Natural killer cell (primary cell): ENCODE data around the gene NANS. TPM values are rescaled to one million over a fixed set of nuclear protein-coding genes. Genes with fewer than 3 reads are reported as not detected.
A peak's percentile ranks its signal among the peaks of the same experiment; 100 is the strongest.

Experiments
- ATAC-seq, 3 donors: fragments of 150-1000 bp in 2 of 3; fragments of 200-7000 bp in 1 of 3; cut with Tn5 transposase; 1 replicate in 1 of 3; 2 replicates in 2 of 3; pipeline ENCODE4 v1.10.0; 2021; ENCODE audit warnings: mild to moderate bottlenecking in 2 of 3, moderate library complexity in 2 of 3
- DNase-seq, 2 donors: peaks; one replicate each; pipeline versions ENCODE4 v3.0.0 to v3.0.0-alpha.2; 2013 to 2021; ENCODE audit warnings: mixed read lengths in 1 of 2
- H3K27ac ChIP-seq: one replicate; pipeline ENCODE4 v1.5.1; 2013; ENCODE audit warnings: mild to moderate bottlenecking, low read length
- H3K27me3 ChIP-seq: one replicate; pipeline ENCODE4 v1.6.1; 2013; ENCODE audit warnings: low read length; ENCODE audit not compliant: control insufficient read depth, insufficient read depth
- H3K36me3 ChIP-seq: one replicate; pipeline ENCODE4 v1.6.1; 2013; ENCODE audit warnings: low read length; ENCODE audit not compliant: control insufficient read depth, insufficient read depth
- H3K4me1 ChIP-seq: one replicate; pipeline ENCODE4 v1.6.1; 2013; ENCODE audit warnings: low read length; ENCODE audit not compliant: control insufficient read depth, insufficient read depth
- H3K4me3 ChIP-seq: one replicate; pipeline ENCODE4 v1.5.1; 2013; ENCODE audit warnings: low read length
- H3K9me3 ChIP-seq: one replicate; pipeline ENCODE4 v1.6.1; 2013; ENCODE audit warnings: low read length; ENCODE audit not compliant: control insufficient read depth, insufficient read depth
- H3K27ac Mint-ChIP-seq, 2 donors: one replicate each; pipeline ENCODE4 v1.8.0; 2022; ENCODE audit warnings: mild to moderate bottlenecking in 2 of 2, mixed read lengths in 2 of 2, moderate library complexity in 1 of 2
- H3K27me3 Mint-ChIP-seq, 2 donors: one replicate each; pipeline ENCODE4 v1.8.0; 2022; ENCODE audit warnings: low read depth in 2 of 2, mixed read lengths in 2 of 2
- H3K36me3 Mint-ChIP-seq: one replicate; pipeline ENCODE4 v1.8.0; 2022; ENCODE audit warnings: mixed read lengths
- H3K4me1 Mint-ChIP-seq, 2 donors: one replicate each; pipeline ENCODE4 v1.8.0; 2022; ENCODE audit warnings: mixed read lengths in 2 of 2
- H3K4me3 Mint-ChIP-seq: one replicate; pipeline ENCODE4 v1.8.0; 2022; ENCODE audit warnings: mild to moderate bottlenecking, moderate library complexity, mixed read lengths
- H3K9me3 Mint-ChIP-seq, 2 donors: one replicate each; pipeline ENCODE4 v1.8.0; 2022; ENCODE audit warnings: mixed read lengths in 2 of 2
- WGBS: methylation state at CpG from one replicate; pipeline ENCODE4 v1.1.7; 2013; ENCODE audit warnings: missing lambda C conversion rate; ENCODE audit not compliant: insufficient coverage; 5-methylcytosine and 5-hydroxymethylcytosine counted together
- intact Hi-C: fragments of 100-400 bp; cut with micrococcal nuclease; formaldehyde crosslinking; loops from one replicate; pipeline ENCODE4 v1.14.2; 2022
- total RNA-seq, 4 donors: library from RNA; stranded (reverse); fragments of 120-200 nt in 1 of 4; gene quantifications; one replicate each; pipeline versions ENCODE4 v1.2.3 to v1.2.4, GENCODE V29; 2013 to 2022
- TF ChIP-seq, protein P1 (sequence below): fragments of 200-600 bp; IDR thresholded peaks from one replicate; pipeline ENCODE4 v1.8.0; 2022; ENCODE audit warnings: antibody characterized with exemption

NANS gene
- total RNA-seq, 3 donors from 2014 or later (not counting 1 experiment from before 2014, with no cell fraction given) = 30.7 to 36.8 (median 34.1) TPM

DNA sequence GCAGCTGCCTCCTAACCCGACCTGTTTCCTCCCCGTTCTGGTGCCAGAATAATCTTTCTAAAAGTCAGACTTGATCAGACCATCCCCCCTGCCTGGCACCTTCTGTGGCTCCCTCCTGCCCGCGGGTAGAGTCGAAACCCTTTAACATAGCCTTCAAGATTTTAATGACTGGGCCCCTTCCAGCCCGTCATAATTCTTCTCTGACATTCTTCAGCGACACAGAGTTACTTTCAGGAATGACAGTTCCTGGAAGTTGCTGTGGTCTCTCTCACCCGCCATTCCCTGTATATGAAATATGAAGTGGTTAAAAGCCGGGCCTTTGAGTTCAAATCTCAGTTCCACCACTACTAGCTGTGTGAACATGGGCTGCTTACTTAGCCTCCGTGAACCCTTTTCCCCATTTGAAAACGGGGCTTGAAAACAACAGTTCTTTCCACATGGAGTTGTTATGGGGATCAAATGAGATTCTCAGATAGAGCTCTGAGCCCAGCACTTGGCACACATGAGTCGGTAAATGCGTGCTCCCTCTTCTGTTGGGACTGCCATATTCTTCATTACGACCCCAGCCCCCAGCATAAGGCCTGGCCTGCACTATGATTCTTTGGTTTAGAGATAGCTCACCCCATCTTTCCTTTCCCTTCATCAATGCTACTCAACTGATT, 737 bp downstream of the NANS start:
- H3K4me1 Mint-ChIP-seq = peaks cover 14 to 18% of the 10 kb centered on the region in 2 donors
- Histone ChIP-seq H3K27me3 (no peaks in the 10 kb centered on the region), H3K36me3 (peaks cover 5% of the 10 kb centered on the region), H3K9me3 (no peaks in the 10 kb centered on the region), H3K27ac (peak overlapping the region; percentile 79), H3K4me3 (peak overlapping the region; percentile 60), H3K4me1 (peaks cover 15% of the 10 kb centered on the region)
- DNase-seq = peak in 1 of 2 donors; percentile 31
- no peaks in the 10 kb centered on the region for H3K36me3 Mint-ChIP-seq
- peak overlapping the region; percentile 98 for H3K4me3 Mint-ChIP-seq
- TF ChIP-seq, protein P1, sequence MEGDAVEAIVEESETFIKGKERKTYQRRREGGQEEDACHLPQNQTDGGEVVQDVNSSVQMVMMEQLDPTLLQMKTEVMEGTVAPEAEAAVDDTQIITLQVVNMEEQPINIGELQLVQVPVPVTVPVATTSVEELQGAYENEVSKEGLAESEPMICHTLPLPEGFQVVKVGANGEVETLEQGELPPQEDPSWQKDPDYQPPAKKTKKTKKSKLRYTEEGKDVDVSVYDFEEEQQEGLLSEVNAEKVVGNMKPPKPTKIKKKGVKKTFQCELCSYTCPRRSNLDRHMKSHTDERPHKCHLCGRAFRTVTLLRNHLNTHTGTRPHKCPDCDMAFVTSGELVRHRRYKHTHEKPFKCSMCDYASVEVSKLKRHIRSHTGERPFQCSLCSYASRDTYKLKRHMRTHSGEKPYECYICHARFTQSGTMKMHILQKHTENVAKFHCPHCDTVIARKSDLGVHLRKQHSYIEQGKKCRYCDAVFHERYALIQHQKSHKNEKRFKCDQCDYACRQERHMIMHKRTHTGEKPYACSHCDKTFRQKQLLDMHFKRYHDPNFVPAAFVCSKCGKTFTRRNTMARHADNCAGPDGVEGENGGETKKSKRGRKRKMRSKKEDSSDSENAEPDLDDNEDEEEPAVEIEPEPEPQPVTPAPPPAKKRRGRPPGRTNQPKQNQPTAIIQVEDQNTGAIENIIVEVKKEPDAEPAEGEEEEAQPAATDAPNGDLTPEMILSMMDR = no peak
- intact Hi-C loops = loop anchor here (2.0 kb wide), 1 partner anchor 134 kb away; the partner anchor contains the start of gene TRMO
- H3K27ac Mint-ChIP-seq = peak overlapping the region; percentile 93 to 95
- H3K9me3 Mint-ChIP-seq = no peaks in the 10 kb centered on the region
- WGBS = 9% methylated on average over 12 of the region's 14 CpGs
- H3K27me3 Mint-ChIP-seq = no peaks in the 10 kb centered on the region
- no peak for ATAC-seq

DNA sequence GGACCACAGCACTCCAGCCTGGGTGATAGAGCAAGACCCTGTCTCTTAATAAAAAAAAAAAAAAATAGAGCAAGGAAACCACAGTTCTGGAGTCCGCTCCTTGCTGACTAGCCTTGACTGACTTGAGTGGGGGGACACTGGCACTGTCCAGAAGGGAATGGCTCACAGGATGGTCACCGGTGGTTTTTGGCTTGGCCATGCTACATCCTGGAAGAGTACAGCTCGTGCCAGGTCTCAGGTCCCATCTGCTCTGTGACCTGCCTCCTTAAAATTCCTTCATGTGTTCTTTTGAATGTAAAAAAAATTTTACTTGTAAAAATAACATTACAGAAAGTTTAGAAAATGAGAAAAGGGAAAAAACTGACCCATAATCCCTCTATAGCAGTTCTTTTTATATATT, 5.6 kb downstream of the NANS start:
- Mint-ChIP-seq H3K9me3 (no peaks in the 10 kb centered on the region), H3K4me1 (peaks cover 4 to 5% of the 10 kb centered on the region in 2 donors), H3K36me3 (no peaks in the 10 kb centered on the region), H3K4me3 (no peak overlapping the region), H3K27me3 (no peaks in the 10 kb centered on the region), H3K27ac (no peak overlapping the region)
- ATAC-seq (no peak), DNase-seq (no peak)
- H3K36me3 ChIP-seq = peaks cover 13% of the 10 kb centered on the region
- no peak overlapping the region for H3K4me3 ChIP-seq
- H3K9me3 ChIP-seq = no peaks in the 10 kb centered on the region
- intact Hi-C loops = no loop called here
- no peak overlapping the region for H3K27ac ChIP-seq
- no peaks in the 10 kb centered on the region for H3K27me3 ChIP-seq
- H3K4me1 ChIP-seq = peaks cover 7% of the 10 kb centered on the region
- TF ChIP-seq, protein P1 = no peak
- WGBS = 91% methylated on average over 3 of the region's 3 CpGs

DNA sequence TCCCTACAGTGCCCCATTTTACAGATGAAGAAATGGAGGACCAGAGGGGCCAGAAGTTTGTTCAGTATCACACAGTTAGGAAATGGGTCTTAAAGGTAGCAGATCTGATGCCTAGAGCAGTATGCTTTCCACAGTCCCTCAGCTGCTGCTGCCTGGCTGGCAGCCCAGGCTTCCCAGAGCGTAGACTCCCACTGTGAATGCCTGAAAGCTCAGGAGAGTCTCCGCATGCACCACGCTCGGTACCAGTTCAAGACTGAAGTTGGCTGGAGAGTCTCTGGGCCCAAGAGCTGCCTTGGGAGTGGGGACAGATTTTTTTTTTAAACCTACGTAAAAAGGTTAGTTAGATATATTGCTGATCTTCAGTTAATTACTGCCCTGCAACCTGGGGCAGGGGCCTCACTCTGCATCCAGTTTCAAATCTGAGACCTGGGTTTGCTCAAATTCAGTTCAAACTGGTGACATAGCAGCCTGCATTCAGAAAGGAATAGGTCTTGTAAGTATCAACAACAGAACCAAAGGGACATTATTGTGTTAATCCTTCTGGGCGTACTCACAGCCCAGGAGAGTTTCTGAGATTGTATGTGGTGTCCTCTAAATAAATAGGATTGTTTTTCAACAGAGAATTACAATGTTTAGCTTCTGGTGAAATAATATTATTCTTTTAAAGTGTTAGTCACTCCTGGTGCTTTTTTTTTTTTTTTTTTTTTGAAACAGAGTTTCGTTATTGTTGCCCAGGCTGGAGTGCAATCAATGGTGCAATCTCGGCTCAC, 8.3 kb downstream of the NANS start:
- ATAC-seq (no peak), DNase-seq (no peak)
- WGBS = 100% methylated on average over 7 of the region's 8 CpGs
- H3K4me3 ChIP-seq = no peak overlapping the region
- H3K27ac Mint-ChIP-seq = no peak overlapping the region
- H3K9me3 Mint-ChIP-seq = no peaks in the 10 kb centered on the region
- no peaks in the 10 kb centered on the region for H3K27me3 Mint-ChIP-seq
- H3K36me3 Mint-ChIP-seq = no peaks in the 10 kb centered on the region
- TF ChIP-seq, protein P1 = no peak
- H3K27me3 ChIP-seq = no peaks in the 10 kb centered on the region
- H3K4me1 Mint-ChIP-seq = no peaks in the 10 kb centered on the region
- H3K27ac ChIP-seq = no peak overlapping the region
- H3K4me1 ChIP-seq = no peaks in the 10 kb centered on the region
- H3K36me3 ChIP-seq = peaks cover 13% of the 10 kb centered on the region
- intact Hi-C loops = no loop called here
- no peak overlapping the region for H3K4me3 Mint-ChIP-seq
- no peaks in the 10 kb centered on the region for H3K9me3 ChIP-seq
